DOHH2 (cell line): ENCODE data around the gene TTC34.

Experiments used
- H3F3A ChIP-seq: fragments of 200-600 bp; sonication (generic), shearing (Covaris generic); 2 replicates; pipeline ENCODE4 v1.6.0; 2016; ENCODE audit warnings: antibody characterized with exemption, mild to moderate bottlenecking; ENCODE audit not compliant: control insufficient read depth, insufficient read depth
- H3K27ac ChIP-seq: fragments of 200-600 bp; sonication (generic); 2 replicates; pipeline ENCODE4 v1.5.1; 2014; ENCODE audit warnings: low read depth, mild to moderate bottlenecking, low read length, moderate library complexity
- H3K27me3 ChIP-seq: fragments of 200-600 bp; sonication (generic); 2 replicates; pipeline ENCODE4 v1.6.1; 2014; ENCODE audit warnings: mild to moderate bottlenecking, low read length, mixed read lengths; ENCODE audit not compliant: control insufficient read depth
- H3K36me3 ChIP-seq: fragments of 200-600 bp; sonication (generic); 2 replicates; pipeline ENCODE4 v1.6.1; 2014; ENCODE audit warnings: mild to moderate bottlenecking, low read length, moderate library complexity, mixed read lengths; ENCODE audit not compliant: control insufficient read depth
- H3K4me1 ChIP-seq: fragments of 200-600 bp; sonication (generic); 2 replicates; pipeline ENCODE4 v1.6.1; 2014; ENCODE audit warnings: mild to moderate bottlenecking, low read length, mixed read lengths; ENCODE audit not compliant: control insufficient read depth
- H3K4me2 ChIP-seq: fragments of 200-600 bp; sonication (generic); 2 replicates; pipeline ENCODE4 v1.6.0; 2014; ENCODE audit warnings: mild to moderate bottlenecking, low read length, moderate library complexity
- H3K4me3 ChIP-seq: fragments of 200-600 bp; sonication (generic); 2 replicates; pipeline ENCODE4 v1.5.1; 2014; ENCODE audit warnings: mild to moderate bottlenecking, low read length, mixed read lengths
- H3K79me2 ChIP-seq: fragments of 200-600 bp; sonication (generic); 2 replicates; pipeline ENCODE4 v1.6.1; 2014; ENCODE audit warnings: mild to moderate bottlenecking, low read length, mixed read lengths; ENCODE audit not compliant: control insufficient read depth
- H3K9me2 ChIP-seq: fragments of 200-600 bp; sonication (generic); replicated peaks from 2 replicates; pipeline ENCODE4 v1.6.1; 2014; ENCODE audit warnings: mild to moderate bottlenecking, low read length, mixed read lengths; ENCODE audit not compliant: control insufficient read depth
- H3K9me3 ChIP-seq: fragments of 200-600 bp; sonication (generic); 2 replicates; pipeline ENCODE4 v1.6.1; 2014; ENCODE audit warnings: antibody characterized with exemption, low read length, mixed read lengths; ENCODE audit not compliant: control insufficient read depth, insufficient read depth
- H4K20me1 ChIP-seq: fragments of 200-600 bp; sonication (generic); 2 replicates; pipeline ENCODE4 v1.6.0; 2014; ENCODE audit warnings: low read depth, mild to moderate bottlenecking, antibody characterized with exemption, low read length, moderate library complexity; ENCODE audit not compliant: control insufficient read depth, insufficient read depth
- EZH2phosphoT487 ChIP-seq: fragments of 200-600 bp; sonication (generic); IDR thresholded peaks from 2 replicates; pipeline ENCODE4 v1.6.1; 2017; ENCODE audit warnings: borderline replicate concordance, mild to moderate bottlenecking, antibody characterized with exemption, low read length, moderate library complexity, mixed read lengths
- TF ChIP-seq, protein P1 (sequence below): fragments of 200-600 bp; sonication (generic); IDR thresholded peaks from one replicate; pipeline ENCODE4 v1.5.1; 2014; ENCODE audit warnings: antibody characterized with exemption, mild to moderate bottlenecking, low read depth, low read length; ENCODE audit not compliant: poor library complexity, severe bottlenecking

The TTC34 gene

DNA sequence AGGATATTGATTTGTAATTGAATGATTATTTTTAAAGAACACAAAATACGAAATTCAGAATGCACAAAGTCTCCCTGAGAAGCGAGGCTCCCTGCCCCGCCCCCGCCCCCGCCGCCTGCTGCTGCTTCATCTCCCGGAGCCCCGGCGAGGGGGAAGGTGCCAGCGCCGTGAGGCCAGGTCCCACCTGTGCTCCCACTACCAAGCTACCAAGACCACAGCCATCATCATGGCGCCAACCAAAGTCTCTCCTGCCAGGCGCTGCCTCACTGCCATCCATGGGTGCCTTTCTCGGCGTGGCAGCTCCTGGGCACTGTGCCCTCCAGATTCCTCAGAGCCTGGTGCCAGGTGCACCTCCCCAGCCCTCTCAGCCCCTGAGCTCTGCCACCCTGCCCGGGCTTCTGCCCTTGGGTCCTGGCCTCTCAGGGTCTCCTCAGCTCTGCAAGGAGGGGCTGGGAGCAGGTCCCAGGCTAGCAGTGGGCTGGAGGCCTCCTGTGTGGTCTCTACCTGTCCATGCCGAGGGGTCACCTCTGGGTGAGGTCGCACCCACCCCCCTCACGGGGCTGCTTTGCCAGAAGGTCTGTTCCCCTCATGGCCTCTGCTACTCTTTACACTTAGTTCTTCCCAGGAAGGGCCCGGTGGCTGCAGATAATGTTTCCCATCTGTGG is 29.4 kb upstream of the TTC34 start:
- Histone ChIP-seq H3F3A (no peaks in the 10 kb centered on the region), H3K79me2 (no peaks in the 10 kb centered on the region), H3K4me1 (no peaks in the 10 kb centered on the region), H3K27me3 (no peaks in the 10 kb centered on the region), H3K36me3 (no peaks in the 10 kb centered on the region), H3K9me3 (no peaks in the 10 kb centered on the region), H3K9me2 (no peaks in the 10 kb centered on the region), H3K27ac (no peak overlapping the region), H3K4me3 (no peak overlapping the region), H4K20me1 (no peaks in the 10 kb centered on the region), H3K4me2 (no peak overlapping the region)
- TF ChIP-seq, protein P1, sequence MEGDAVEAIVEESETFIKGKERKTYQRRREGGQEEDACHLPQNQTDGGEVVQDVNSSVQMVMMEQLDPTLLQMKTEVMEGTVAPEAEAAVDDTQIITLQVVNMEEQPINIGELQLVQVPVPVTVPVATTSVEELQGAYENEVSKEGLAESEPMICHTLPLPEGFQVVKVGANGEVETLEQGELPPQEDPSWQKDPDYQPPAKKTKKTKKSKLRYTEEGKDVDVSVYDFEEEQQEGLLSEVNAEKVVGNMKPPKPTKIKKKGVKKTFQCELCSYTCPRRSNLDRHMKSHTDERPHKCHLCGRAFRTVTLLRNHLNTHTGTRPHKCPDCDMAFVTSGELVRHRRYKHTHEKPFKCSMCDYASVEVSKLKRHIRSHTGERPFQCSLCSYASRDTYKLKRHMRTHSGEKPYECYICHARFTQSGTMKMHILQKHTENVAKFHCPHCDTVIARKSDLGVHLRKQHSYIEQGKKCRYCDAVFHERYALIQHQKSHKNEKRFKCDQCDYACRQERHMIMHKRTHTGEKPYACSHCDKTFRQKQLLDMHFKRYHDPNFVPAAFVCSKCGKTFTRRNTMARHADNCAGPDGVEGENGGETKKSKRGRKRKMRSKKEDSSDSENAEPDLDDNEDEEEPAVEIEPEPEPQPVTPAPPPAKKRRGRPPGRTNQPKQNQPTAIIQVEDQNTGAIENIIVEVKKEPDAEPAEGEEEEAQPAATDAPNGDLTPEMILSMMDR, result no peak
- no peak for TF ChIP-seq EZH2phosphoT487

GRCh38 chr1:2829846-2830615 is 28.5 kb upstream of the TTC34 start:
- no peaks in the 10 kb centered on the region for H3K9me3 ChIP-seq
- H3K4me2 ChIP-seq, result no peak overlapping the region
- H3K4me1 ChIP-seq, result no peaks in the 10 kb centered on the region
- TF ChIP-seq EZH2phosphoT487, result no peak
- TF ChIP-seq, protein P1, result no peak
- H3K79me2 ChIP-seq, result no peaks in the 10 kb centered on the region
- H3K36me3 ChIP-seq, result no peaks in the 10 kb centered on the region
- H4K20me1 ChIP-seq, result no peaks in the 10 kb centered on the region
- no peaks in the 10 kb centered on the region for H3K27me3 ChIP-seq
- H3F3A ChIP-seq, result no peaks in the 10 kb centered on the region
- no peak overlapping the region for H3K4me3 ChIP-seq
- no peaks in the 10 kb centered on the region for H3K9me2 ChIP-seq
- H3K27ac ChIP-seq, result no peak overlapping the region

DNA sequence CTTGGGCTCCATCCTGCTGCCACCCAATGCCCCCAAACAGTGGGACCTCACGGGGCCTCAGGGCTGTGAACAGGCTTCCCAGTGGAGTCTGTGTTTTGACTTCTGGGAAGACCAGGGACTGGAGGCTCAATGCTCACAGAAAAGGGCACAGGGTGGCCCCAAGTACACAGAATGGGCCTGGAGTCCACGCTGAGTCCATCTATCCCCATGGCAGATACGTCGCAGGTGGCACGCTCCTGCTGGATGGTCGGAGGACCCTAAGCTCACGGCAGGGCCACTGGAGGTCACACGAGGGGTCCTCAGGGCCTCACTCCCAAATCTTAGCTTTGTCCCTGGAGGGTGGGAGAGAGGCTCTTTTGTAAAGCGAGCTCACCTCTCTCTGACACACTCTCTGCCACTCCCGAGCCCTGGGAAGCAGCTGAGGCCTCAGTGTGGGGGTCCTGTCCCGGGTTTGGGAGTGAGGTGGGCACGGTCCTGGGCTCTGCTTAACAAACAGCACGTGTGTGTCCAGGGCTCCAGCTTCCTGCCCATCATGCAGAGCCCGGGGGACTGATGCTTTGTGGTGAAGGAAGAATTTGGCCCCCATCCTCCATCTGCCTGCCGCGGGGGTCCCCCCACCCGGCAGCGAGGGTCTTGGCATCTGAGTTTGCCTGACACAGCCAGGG is 27.2 kb upstream of the TTC34 start:
- no peak overlapping the region for H3K4me2 ChIP-seq
- H3K27ac ChIP-seq, result no peak overlapping the region
- H3K9me3 ChIP-seq, result no peaks in the 10 kb centered on the region
- no peaks in the 10 kb centered on the region for H3K27me3 ChIP-seq
- no peaks in the 10 kb centered on the region for H3K36me3 ChIP-seq
- no peaks in the 10 kb centered on the region for H3F3A ChIP-seq
- TF ChIP-seq, protein P1, result no peak
- no peak for TF ChIP-seq EZH2phosphoT487
- H3K9me2 ChIP-seq, result no peaks in the 10 kb centered on the region
- H3K4me1 ChIP-seq, result no peaks in the 10 kb centered on the region
- no peak overlapping the region for H3K4me3 ChIP-seq
- no peaks in the 10 kb centered on the region for H4K20me1 ChIP-seq
- no peaks in the 10 kb centered on the region for H3K79me2 ChIP-seq
